GM21515 (cell line): ENCODE measurements around the gene IL22RA2.

Experiments
- ATAC-seq: cut with Tn5 transposase; IDR thresholded peaks from one replicate; pipeline ENCODE4 v1.9.1; 2021; ENCODE audit not compliant: unreplicated experiment

Gene IL22RA2

GRCh38 chr6:137197684-137198645, 24.5 kb upstream of the IL22RA2 start:
- ATAC-seq: no peak

- no peak for ATAC-seq
Measured at GRCh38 chr6:137193256-137194070, 20.0 kb upstream of the IL22RA2 start.

- ATAC-seq: no peak
Measured at GRCh38 chr6:137192821-137193220, 19.4 kb upstream of the IL22RA2 start.

- ATAC-seq: no peak
Measured at GRCh38 chr6:137191670-137192069, 18.2 kb upstream of the IL22RA2 start.

GRCh38 chr6:137191236-137191635, 17.8 kb upstream of the IL22RA2 start:
- ATAC-seq: no peak

GRCh38 chr6:137190583-137191094, 17.2 kb upstream of the IL22RA2 start:
- ATAC-seq: no peak

- ATAC-seq: no peak
Measured at GRCh38 chr6:137188855-137189254, 15.4 kb upstream of the IL22RA2 start.

GRCh38 chr6:137185290-137185689, 11.8 kb upstream of the IL22RA2 start:
- no peak for ATAC-seq

GRCh38 chr6:137182654-137183073, 9.2 kb upstream of the IL22RA2 start:
- no peak for ATAC-seq

- no peak for ATAC-seq
Measured at GRCh38 chr6:137181891-137182653, 8.6 kb upstream of the IL22RA2 start.

- ATAC-seq: no peak
Measured at GRCh38 chr6:137177611-137178010, 4.2 kb upstream of the IL22RA2 start.

GRCh38 chr6:137176729-137177128, 3.3 kb upstream of the IL22RA2 start:
- ATAC-seq: no peak

GRCh38 chr6:137175868-137176245, 2.4 kb upstream of the IL22RA2 start:
- no peak for ATAC-seq

- no peak for ATAC-seq
Measured at GRCh38 chr6:137175157-137175867, 1.9 kb upstream of the IL22RA2 start.

- no peak for ATAC-seq
Measured at GRCh38 chr6:137172734-137173431, 561 bp downstream of the IL22RA2 start.

GRCh38 chr6:137171824-137172733, 1.4 kb downstream of the IL22RA2 start:
- no peak for ATAC-seq

- ATAC-seq: no peak
Measured at GRCh38 chr6:137171053-137171374, 2.4 kb downstream of the IL22RA2 start.

GRCh38 chr6:137170266-137171052, 3.0 kb downstream of the IL22RA2 start:
- no peak for ATAC-seq
